ENCODE data around the gene NFIB. TPM values are rescaled to one million over a fixed set of nuclear protein-coding genes. Genes with fewer than 3 reads are reported as not detected.

Gene NFIB
- polyA plus RNA-seq, 1 donor = 26.8 TPM

GRCh38 chr9:14245901-14246525, 67.9 kb downstream of the NFIB start:
- no peak for DNase-seq

GRCh38 chr9:14243514-14244042, 70.4 kb downstream of the NFIB start:
- no peak for DNase-seq

GRCh38 chr9:14242150-14242805, 71.7 kb downstream of the NFIB start:
- no peak for DNase-seq

GRCh38 chr9:14240537-14240936, 73.4 kb downstream of the NFIB start:
- no peak for DNase-seq

- no peak for DNase-seq
These were observed 75.4 kb downstream of the NFIB start for GRCh38 chr9:14238518-14238917.

- DNase-seq = no peak
These were observed 75.9 kb downstream of the NFIB start for GRCh38 chr9:14238079-14238478.

- DNase-seq = no peak
These were observed 77.3 kb downstream of the NFIB start for GRCh38 chr9:14236591-14236990.

- DNase-seq = no peak
These were observed 81.8 kb downstream of the NFIB start for GRCh38 chr9:14232111-14232510.

- no peak for DNase-seq
These were observed 82.5 kb downstream of the NFIB start for GRCh38 chr9:14231196-14231990.

- no peak for DNase-seq
These were observed 85.3 kb downstream of the NFIB start for GRCh38 chr9:14228602-14229001.

GRCh38 chr9:14226855-14227532, 86.9 kb downstream of the NFIB start:
- no peak for DNase-seq

GRCh38 chr9:14223081-14223480, 90.9 kb downstream of the NFIB start:
- no peak for DNase-seq

- DNase-seq = no peak
These were observed 91.6 kb downstream of the NFIB start for GRCh38 chr9:14222149-14222835.

GRCh38 chr9:14221558-14221957, 92.4 kb downstream of the NFIB start:
- no peak for DNase-seq

- DNase-seq = no peak
These were observed 92.8 kb downstream of the NFIB start for GRCh38 chr9:14221119-14221518.

GRCh38 chr9:14220256-14220655, 93.7 kb downstream of the NFIB start:
- no peak for DNase-seq

- no peak for DNase-seq
These were observed 94.1 kb downstream of the NFIB start for GRCh38 chr9:14219850-14220249.

- DNase-seq = no peak
These were observed 95.7 kb downstream of the NFIB start for GRCh38 chr9:14218253-14218652.

- no peak for DNase-seq
These were observed 97.2 kb downstream of the NFIB start for GRCh38 chr9:14216612-14217194.

GRCh38 chr9:14215614-14216013, 98.3 kb downstream of the NFIB start:
- no peak for DNase-seq

- DNase-seq = no peak
These were observed 99.2 kb downstream of the NFIB start for GRCh38 chr9:14214693-14215092.
